SH-SY5Y (cell line): ENCODE results near the gene SYT17.

ENCODE experiments used
- GATA2 ChIP-seq: IDR thresholded peaks from 2 replicates; pipeline ENCODE4 v1.6.1; 2011; ENCODE audit warnings: mild to moderate bottlenecking, low read depth, low read length
- GATA3 ChIP-seq: IDR thresholded peaks from 2 replicates; pipeline ENCODE4 v1.6.1; 2011; ENCODE audit warnings: low read depth, mild to moderate bottlenecking, low read length, moderate library complexity

SYT17 gene

DNA sequence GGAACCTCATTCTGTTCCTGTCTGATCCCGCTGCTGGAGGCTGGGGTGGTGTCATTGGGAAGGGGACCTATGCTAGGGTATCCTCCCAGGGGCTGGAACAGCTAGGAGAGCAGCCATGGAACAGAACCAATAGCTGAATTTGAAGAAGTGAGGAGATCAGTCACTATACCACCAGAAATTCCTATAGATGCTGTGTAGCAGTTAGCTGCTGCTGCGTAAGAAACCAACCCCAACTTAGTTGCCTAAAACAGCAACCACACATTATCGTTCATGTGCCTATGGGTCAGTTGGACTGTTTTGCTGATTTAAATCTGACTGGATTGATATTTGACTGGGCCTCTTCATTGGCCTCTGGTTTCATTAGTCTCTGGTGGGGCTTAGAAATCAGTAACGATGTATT, 20.4 kb upstream of the SYT17 start:
- TF ChIP-seq GATA2 (no peak), GATA3 (no peak)

DNA sequence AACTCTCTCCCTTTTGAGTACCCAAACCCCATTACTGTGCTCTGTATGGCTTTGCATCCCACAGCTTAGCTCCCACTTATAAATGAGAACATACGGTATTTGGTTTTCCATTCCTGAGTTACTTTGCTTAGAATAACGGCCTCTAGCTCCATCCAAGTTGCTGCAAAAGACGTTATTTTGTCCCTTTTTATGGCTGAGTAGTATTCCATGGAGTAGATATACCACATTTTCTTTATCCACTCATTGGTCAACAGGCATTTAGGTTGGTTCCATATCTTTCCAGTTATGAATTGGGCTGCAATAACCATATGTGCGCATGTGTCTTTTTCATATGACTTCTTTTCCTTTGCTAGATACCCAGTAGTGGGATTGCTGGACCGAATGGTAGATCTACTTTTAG, 19.9 kb upstream of the SYT17 start:
- TF ChIP-seq GATA2: no peak
- TF ChIP-seq GATA3: no peak

DNA sequence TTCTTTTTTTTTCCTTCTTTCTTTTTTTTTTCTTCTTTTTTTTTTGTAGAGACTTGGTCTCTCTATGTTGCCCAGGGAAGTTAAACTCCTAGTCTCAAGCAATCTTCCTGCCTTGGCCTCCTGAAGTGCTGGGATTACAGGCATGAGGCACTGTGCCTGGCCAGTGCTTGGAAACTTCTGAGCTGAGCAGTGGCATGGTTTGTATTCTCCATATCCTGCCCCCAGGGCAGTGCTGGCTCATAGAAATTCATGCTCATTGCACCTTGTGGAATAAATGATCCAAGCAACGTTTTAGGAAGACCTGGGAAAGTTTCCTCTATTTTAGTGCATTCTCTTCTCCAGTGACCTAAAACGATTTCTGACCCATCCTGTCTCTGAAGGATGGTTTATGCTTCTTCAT, 16.7 kb upstream of the SYT17 start:
- no peak for TF ChIP-seq GATA2
- no peak for TF ChIP-seq GATA3

DNA sequence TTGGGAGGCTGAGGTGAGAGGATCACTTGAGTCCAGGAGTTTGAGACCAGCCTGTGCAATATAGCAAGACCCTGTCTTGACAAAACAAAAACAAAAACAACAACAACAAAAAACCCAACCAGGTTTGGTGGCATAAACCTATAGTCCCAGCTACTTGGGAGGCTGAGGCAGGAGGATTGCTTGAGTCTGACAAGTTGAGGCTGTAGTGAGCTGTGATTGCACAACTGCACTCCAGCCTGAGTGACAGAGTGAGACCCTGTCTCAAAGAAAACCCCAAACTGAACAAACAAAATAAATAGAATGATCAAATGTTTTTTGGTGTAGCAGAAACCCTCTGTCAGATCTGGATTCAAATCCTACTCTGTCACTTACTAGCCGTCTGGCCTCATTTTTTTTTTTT, 16.0 kb upstream of the SYT17 start:
- TF ChIP-seq GATA2 (no peak), GATA3 (no peak)

DNA sequence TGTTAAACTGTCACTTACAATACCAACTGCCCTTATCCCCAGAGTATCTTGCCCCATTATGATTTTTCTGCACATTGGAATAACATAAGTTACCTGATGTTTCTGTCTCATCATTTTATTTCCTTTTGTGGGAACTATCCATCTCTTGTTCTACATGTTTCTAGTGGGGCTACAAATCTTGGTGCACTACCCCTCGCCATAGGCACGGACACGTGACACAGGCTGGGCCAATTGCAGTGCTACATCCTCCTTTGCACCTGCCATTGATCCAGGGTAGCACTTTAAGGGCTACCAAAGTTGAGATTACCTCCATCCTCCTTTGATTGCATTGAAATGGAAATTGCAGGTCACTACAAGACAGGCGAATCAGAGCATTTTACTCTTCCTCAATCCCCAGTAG, 14.2 kb upstream of the SYT17 start:
- TF ChIP-seq GATA2 (no peak), GATA3 (no peak)

DNA sequence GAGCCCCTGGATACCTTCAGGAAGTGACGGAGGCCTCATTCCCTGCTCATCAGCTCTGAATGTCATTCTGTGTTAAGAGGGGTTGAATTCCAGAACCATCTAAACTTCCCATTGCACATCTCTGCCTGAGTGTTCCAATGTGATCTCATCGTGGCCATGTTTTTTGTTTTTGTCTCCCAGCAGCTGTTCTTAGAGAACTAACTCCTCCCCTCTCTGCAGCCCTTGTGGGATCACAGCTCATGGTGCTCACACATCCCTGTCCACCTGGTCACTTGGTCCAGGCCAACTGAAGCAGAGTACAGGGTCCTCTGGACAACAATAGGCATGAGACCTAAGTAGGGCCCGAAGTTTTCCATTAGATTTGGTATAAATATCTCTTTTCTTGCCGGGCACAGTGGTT, 6.0 kb upstream of the SYT17 start:
- TF ChIP-seq GATA2 (no peak), GATA3 (no peak)

DNA sequence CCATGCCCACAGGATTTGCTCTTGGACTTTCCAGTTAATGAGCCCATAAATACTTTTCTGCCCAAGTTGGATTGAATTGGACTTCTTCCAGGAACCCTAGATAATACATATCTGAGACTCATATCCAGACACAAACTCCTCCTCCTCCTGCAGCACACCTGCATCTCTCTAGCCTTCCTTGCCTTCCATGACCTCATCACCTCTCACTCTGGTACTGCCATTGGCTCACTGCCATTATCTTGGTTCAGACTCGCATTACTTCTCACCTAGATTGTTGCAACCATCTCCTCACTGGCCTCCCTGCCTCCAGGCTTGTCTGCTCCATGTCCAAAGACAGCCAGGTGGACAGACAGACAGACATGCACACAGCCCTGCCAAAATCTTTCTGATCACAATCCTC, 4.8 kb upstream of the SYT17 start:
- TF ChIP-seq GATA3 (no peak), GATA2 (no peak)

DNA sequence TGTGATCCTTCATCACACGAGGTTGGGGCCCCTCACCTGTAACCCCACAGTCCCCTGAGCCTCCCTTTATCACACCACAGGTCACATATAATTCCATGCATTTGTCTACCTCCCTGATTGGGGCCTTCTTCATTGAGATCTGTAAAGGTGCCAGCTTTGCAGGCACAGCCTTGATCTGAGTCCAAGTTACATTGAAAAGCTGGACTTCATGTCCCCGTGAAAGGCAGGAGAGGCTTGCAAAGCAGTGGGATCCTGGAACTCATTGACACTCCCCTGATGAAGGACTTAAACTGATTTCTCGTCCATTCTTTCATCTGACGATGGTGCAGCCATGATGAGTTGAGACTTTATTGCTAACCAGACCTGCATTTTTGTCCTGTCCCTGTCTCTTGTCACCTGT, 3.8 kb upstream of the SYT17 start:
- TF ChIP-seq GATA3 (no peak), GATA2 (no peak)

DNA sequence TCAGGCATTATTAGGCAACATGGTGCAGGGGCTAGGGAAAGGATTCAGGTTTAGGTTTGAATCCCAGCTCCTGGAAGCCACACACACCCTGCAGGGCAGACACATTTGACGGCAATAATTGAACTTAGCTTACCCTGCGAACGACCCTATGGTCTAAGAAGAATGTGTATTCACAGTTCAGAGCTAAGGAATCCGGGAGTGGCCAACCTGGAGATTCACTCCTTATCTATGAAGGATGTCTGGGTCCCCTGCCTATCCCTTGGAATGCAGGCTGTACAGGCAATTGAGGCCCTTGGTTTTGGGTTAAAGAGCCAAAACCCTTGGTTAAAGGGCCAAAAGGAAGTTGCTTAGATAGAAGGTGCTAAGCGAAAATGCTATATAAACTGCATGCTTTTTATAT, 2.9 kb upstream of the SYT17 start:
- TF ChIP-seq GATA3: no peak
- no peak for TF ChIP-seq GATA2

DNA sequence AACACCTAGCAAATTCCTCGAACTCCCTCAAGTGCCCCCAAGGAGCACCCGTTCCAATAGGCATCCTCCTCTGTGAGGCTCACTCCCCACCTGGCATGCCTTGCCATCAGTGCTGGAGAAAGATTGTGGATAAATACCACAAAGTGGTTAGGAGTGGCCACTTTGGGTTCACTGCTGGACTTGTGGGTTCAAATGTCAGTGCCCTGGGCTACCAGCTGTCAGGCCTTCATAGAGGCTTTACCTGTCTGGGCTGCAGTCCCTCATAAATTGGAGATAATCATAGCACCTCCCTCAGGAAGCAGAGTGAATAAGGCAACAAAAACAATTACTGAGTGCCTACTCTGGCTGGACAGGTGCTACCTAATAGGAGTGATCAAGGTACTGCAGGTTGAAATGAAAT, 1.5 kb upstream of the SYT17 start:
- TF ChIP-seq GATA2 (no peak), GATA3 (no peak)

DNA sequence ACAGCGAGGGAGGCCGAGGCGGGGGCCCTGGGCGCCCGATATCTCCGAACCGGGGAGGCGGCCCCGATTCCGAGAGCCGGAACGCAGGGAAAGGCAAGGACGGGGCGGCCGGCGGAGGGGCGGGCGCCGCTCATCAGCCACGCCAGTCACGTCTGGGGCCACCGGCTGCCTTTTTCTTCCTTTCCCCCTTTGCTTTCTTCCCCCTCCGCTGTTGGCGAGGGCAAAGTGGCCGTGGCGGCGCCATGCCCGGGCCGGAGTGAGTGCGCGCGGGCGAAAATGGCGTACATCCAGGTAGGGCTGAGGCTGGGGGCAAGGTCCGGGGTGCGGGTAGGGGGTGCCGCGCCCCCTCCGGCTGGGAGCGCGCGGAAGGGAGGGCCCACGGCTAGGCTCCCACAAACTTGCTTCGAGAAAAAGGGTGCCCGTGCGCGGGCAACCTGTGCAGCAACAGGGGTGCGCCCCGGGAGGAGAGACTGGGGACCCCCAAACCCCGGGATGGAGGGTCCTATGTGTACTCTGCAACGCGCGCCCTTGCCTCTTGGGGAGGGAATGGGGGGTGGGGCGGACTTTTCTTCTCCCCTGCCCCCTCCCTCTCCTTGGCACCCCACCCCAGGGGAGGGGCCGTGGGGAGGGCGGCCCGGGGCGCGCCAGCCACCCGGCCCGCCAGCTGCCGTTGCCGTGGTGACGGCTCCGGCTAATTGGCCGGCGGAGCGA, 486 bp downstream of the SYT17 start:
- no peak for TF ChIP-seq GATA2
- TF ChIP-seq GATA3: no peak

DNA sequence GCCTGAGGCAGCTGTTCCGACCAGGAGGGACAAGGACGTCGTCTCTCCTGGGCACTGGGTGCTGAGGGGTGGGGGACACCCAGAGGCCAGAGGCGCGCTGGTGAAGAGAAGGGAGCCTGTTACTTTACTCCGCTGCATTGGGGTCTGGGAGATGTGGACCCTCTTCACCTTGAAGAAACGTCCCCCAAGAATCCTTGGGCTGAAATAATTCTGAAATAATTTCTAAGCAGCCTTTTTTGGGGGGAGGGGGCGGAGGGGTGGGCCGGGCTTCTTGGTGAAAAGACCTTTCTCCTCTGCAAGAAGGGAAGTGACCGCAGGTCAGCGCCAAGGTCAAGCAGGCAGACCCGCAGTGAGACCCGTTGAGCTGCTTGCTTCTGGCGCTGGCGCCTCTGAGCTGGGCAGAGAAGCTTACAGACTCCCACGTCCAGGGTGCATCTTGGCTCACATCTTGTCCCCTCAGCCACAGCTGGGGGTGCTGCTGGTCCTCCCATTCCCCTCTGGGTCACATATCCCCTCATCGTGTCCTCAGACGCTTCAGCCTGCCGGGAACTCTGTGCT, 1.1 kb downstream of the SYT17 start:
- TF ChIP-seq GATA2 (no peak), GATA3 (no peak)

DNA sequence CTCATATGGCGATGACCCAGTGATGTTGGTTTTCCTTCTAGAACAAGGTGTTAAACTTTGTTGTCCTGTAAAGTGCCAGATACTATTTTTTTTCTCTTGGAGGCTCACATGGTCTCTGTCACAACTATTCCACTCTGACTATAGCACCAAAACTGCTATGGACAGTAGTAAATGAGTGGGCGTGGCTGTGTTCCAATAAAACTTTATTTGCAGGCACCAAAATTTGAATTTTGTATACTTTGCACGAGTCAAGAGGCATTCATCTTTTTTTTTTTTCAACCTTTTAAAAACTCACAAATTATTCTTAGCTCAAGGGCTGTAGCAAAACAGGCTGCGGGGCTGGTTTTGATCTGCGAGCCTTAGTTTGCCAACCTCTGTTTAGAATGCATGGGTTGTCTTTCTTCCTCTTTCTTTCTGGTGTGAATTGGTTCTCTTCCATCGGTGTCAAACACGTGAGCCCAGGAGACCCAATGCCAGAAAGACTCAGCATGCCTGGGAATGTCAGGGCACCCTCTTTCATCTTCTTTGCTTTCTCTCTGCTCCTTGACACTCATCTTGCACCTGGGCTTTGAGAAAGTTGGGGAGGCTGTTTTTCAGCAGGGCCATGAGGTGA, 2.1 kb downstream of the SYT17 start:
- TF ChIP-seq GATA2: no peak
- no peak for TF ChIP-seq GATA3

DNA sequence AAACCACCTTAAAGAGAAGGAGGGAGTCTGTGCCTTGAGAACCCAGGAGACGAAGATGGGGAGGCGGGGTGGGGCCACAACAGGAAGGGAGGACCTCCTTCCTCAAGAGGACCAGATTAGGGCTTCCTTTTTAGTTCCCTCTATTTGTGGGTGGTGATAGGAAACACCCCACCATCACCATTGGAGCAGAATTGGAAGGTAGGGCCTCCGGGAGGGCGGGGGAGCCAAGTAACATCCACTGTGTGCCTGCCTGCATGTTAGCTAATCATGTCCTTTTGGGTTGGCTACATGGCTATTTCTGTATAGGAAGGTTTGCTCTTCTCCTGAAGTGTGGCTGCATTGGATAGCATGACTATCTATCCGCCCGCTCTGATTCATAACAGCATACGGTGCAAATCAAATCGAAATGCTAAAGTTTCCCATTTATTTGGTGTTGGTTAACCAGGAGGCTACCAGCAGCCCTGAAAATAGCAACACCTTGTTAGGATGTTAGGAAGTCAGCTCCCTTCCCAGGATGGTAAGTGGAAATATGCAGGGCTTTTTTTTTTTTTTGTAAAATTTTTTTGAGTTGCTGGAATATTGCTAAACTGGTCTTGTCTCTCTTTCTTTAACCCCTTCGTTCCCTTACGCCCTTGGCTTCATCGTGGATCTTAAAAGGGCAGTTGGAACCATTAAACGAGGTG, 4.2 kb downstream of the SYT17 start:
- TF ChIP-seq GATA3 (no peak), GATA2 (no peak)

DNA sequence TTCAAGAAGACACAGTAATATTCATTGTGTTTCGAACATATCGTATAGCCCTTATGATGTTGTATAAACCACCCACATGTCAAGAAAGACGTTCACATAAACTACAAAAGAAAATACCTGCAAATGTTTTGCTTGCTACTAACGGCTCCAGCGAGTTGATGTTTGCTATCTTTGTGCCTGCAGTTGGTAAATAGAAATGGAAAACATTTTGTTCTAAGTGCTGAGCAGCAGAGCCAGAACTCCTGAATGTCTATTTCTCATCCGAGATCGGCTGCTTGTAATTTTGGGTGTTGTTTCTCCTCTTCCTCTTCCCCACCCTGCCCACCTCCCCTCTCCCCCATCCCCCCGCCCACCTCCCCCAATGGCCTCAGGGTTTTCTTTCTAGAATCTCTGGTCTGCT, 5.0 kb downstream of the SYT17 start:
- TF ChIP-seq GATA2: no peak
